Stimulated activated naive CD8-positive, alpha-beta T cell treated with anti-CD3 and anti-CD28 coated beads, Interleukin-15, Interleukin-2, amounts not matched to agents 100 ng/mL and 50 ng/mL, for 24 hours (primary cell): ENCODE data around the gene EFCAB8.

Source experiments
- H3K27ac Mint-ChIP-seq: one replicate; pipeline ENCODE4 v1.8.0; 2021; ENCODE audit warnings: mild to moderate bottlenecking, mixed read lengths
- H3K27me3 Mint-ChIP-seq: one replicate; pipeline ENCODE4 v1.8.0; 2021; ENCODE audit warnings: mixed read lengths
- H3K36me3 Mint-ChIP-seq: one replicate; pipeline ENCODE4 v1.8.0; 2021; ENCODE audit warnings: low read depth, mixed read lengths
- H3K4me1 Mint-ChIP-seq: one replicate; pipeline ENCODE4 v1.8.0; 2021; ENCODE audit warnings: low read depth, mixed read lengths
- H3K4me3 Mint-ChIP-seq: one replicate; pipeline ENCODE4 v1.8.0; 2021; ENCODE audit warnings: mild to moderate bottlenecking, mixed read lengths
- H3K9me3 Mint-ChIP-seq: one replicate; pipeline ENCODE4 v1.8.0; 2021; ENCODE audit warnings: mixed read lengths

EFCAB8 gene

DNA sequence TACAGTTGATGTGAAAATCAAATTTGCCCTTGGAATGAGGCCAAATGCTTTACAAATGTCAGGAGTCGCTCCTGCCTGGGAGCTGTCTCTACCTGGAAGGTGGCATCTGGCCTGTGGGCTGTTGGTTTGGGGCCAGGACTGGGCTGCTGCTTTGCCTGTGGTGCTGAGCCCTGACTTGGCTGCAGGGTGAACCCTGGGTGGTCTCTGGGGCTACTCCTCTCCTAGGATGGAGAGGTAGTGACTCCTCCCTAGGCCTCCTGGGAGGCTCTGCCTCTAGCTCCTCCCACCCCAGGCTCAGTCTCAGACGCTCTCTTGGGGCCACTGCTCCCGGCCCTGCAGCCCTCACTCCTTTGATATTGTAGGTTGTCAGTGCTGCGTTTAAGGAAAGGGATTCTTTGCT, 47.5 kb downstream of the EFCAB8 start:
- Mint-ChIP-seq H3K27ac (no peak overlapping the region), H3K4me1 (peaks cover 3% of the 10 kb centered on the region), H3K9me3 (no peaks in the 10 kb centered on the region), H3K27me3 (no peaks in the 10 kb centered on the region), H3K36me3 (no peaks in the 10 kb centered on the region), H3K4me3 (no peak overlapping the region)

DNA sequence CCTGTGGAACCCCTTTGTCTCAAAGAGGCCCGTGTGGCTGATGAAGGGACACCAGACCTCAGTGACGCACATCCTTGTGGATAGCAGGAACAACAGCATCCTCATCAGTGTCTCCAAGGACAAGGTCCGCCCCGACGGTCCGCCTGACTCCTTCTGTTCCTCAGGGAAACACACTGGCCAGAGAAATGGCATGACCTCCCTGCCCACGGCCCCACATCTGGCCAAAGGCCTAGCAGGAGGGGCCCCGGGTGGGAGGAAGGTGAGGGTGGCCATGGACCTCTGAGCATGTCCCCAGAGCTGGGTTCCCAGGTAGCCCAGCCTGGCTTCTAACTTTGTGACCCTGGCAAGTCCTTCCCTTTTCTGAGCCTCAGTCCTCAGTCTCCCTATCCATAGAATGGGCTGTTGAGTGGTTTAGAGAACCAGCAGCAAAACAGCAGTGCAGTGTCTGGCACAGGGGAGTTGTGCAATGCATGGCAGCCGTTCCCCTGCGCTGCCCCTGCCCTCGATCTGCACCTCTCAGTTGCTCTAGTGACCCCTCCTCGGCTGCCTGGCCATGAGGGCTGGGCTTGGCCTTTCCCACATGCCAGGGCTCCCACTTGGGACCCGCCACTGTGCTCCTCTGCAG, 48.3 kb downstream of the EFCAB8 start:
- H3K9me3 Mint-ChIP-seq, result no peaks in the 10 kb centered on the region
- no peak overlapping the region for H3K27ac Mint-ChIP-seq
- no peaks in the 10 kb centered on the region for H3K36me3 Mint-ChIP-seq
- peaks cover 3% of the 10 kb centered on the region for H3K4me1 Mint-ChIP-seq
- no peak overlapping the region for H3K4me3 Mint-ChIP-seq
- no peaks in the 10 kb centered on the region for H3K27me3 Mint-ChIP-seq

DNA sequence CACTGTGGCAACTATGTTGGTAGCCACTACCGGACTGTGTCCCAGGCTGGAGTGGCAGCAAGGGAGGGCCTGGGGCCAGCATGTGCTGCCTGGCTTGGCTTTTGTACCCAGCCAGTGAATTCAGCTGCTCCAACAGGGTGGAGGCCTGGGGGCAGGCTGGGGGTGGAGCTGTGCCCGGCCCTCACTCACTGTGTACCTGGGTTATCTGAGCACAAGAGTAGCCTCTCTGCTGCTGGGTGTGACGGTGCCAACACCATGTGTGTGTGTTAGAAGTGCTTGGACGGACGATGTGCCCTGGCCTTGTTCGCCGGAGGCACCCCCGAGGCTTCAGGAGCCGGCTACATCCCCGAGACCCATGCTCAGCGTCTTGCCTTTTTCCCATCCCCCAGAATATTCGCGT, 49.2 kb downstream of the EFCAB8 start:
- no peak overlapping the region for H3K27ac Mint-ChIP-seq
- no peaks in the 10 kb centered on the region for H3K27me3 Mint-ChIP-seq
- H3K4me1 Mint-ChIP-seq, result peaks cover 3% of the 10 kb centered on the region
- H3K36me3 Mint-ChIP-seq, result no peaks in the 10 kb centered on the region
- no peak overlapping the region for H3K4me3 Mint-ChIP-seq
- no peaks in the 10 kb centered on the region for H3K9me3 Mint-ChIP-seq

GRCh38 chr20:32908334-32909292, 49.9 kb downstream of the EFCAB8 start:
- Mint-ChIP-seq H3K9me3 (no peaks in the 10 kb centered on the region), H3K27me3 (no peaks in the 10 kb centered on the region), H3K4me3 (no peak overlapping the region), H3K4me1 (peaks cover 3% of the 10 kb centered on the region), H3K27ac (no peak overlapping the region), H3K36me3 (no peaks in the 10 kb centered on the region)

DNA sequence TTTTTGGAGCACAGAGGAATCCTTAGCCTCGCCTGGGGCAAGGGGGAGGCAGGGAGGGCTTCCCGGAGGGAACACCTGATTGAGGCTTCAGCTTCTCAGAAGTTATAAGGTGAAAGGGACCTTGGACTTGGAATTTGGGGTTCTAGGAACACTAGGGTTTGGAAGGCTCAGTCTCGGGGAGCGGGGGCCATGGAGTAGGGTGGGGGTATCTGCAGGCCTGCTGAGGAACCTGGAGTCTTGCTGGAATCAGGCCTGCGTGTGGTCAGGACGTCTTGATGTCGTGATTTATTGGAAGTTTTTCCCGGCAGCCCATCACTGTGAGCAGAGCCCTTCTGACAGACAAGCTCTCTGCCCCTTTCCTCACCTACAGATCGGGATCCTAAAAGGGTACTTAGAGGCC, 50.7 kb downstream of the EFCAB8 start:
- H3K36me3 Mint-ChIP-seq, result no peaks in the 10 kb centered on the region
- H3K27ac Mint-ChIP-seq, result no peak overlapping the region
- H3K9me3 Mint-ChIP-seq, result no peaks in the 10 kb centered on the region
- H3K4me3 Mint-ChIP-seq, result no peak overlapping the region
- peaks cover 3% of the 10 kb centered on the region for H3K4me1 Mint-ChIP-seq
- H3K27me3 Mint-ChIP-seq, result no peaks in the 10 kb centered on the region

DNA sequence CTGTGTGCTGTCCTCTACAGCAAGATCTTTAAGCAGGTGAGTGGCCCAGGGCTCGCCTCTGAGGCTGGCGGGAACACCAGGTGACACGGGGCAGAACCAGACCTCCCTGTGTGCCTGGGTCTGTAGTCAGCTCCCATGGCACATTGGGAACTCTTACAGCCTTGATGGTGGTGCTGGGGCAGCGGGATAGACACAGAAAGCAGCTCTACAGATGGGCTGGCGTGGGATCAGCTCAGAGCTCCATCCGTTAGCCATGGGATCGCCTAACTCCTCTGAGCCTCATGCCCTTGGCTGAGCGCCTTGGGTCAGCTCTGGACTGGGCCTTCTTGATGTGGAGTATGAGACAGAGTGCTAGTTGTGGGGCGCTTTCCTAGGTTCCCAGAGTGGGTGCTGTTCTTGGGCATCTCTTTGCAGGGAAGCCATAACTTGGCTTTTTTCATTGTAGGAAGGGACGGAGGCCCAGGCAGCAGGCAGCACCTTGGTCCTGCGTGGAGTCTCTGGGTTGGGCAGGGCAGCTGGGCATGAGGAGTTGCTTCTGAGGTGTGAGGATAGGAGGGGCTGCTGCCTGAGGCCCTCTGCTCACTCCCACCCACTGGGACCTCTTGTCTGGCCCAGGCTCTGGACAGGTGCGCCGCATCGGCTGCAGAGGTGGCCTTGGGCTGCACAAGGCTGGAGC, 51.3 kb downstream of the EFCAB8 start:
- Mint-ChIP-seq H3K4me3 (no peak overlapping the region), H3K36me3 (peaks cover under 1% of the 10 kb centered on the region), H3K27ac (no peak overlapping the region), H3K4me1 (peaks cover 3% of the 10 kb centered on the region), H3K9me3 (peaks cover under 1% of the 10 kb centered on the region), H3K27me3 (no peaks in the 10 kb centered on the region)

- Mint-ChIP-seq H3K36me3 (peaks cover 10% of the 10 kb centered on the region), H3K27me3 (no peaks in the 10 kb centered on the region), H3K9me3 (peaks cover 4% of the 10 kb centered on the region), H3K4me1 (peaks cover 3% of the 10 kb centered on the region), H3K4me3 (no peak overlapping the region), H3K27ac (no peak overlapping the region)
These were observed 52.6 kb downstream of the EFCAB8 start for GRCh38 chr20:32911355-32911754.

- no peaks in the 10 kb centered on the region for H3K27me3 Mint-ChIP-seq
- no peaks in the 10 kb centered on the region for H3K4me1 Mint-ChIP-seq
- H3K27ac Mint-ChIP-seq, result no peak overlapping the region
- H3K4me3 Mint-ChIP-seq, result no peak overlapping the region
- H3K36me3 Mint-ChIP-seq, result peaks cover 10% of the 10 kb centered on the region
- peaks cover 4% of the 10 kb centered on the region for H3K9me3 Mint-ChIP-seq
These were observed 54.0 kb downstream of the EFCAB8 start for GRCh38 chr20:32912688-32913087.

GRCh38 chr20:32914031-32914430, 55.3 kb downstream of the EFCAB8 start:
- Mint-ChIP-seq H3K27ac (no peak overlapping the region), H3K4me1 (no peaks in the 10 kb centered on the region), H3K36me3 (peaks cover 10% of the 10 kb centered on the region), H3K27me3 (no peaks in the 10 kb centered on the region), H3K9me3 (peaks cover 4% of the 10 kb centered on the region), H3K4me3 (no peak overlapping the region)

- peaks cover 4% of the 10 kb centered on the region for H3K9me3 Mint-ChIP-seq
- H3K27ac Mint-ChIP-seq, result no peak overlapping the region
- H3K4me3 Mint-ChIP-seq, result no peak overlapping the region
- H3K4me1 Mint-ChIP-seq, result no peaks in the 10 kb centered on the region
- no peaks in the 10 kb centered on the region for H3K27me3 Mint-ChIP-seq
- H3K36me3 Mint-ChIP-seq, result peaks cover 10% of the 10 kb centered on the region
These were observed 58.6 kb downstream of the EFCAB8 start for GRCh38 chr20:32917191-32917950.

- H3K4me1 Mint-ChIP-seq, result no peaks in the 10 kb centered on the region
- peaks cover 4% of the 10 kb centered on the region for H3K9me3 Mint-ChIP-seq
- no peak overlapping the region for H3K4me3 Mint-ChIP-seq
- no peak overlapping the region for H3K27ac Mint-ChIP-seq
- peaks cover 10% of the 10 kb centered on the region for H3K36me3 Mint-ChIP-seq
- no peaks in the 10 kb centered on the region for H3K27me3 Mint-ChIP-seq
These were observed 59.6 kb downstream of the EFCAB8 start for GRCh38 chr20:32918296-32918695.

DNA sequence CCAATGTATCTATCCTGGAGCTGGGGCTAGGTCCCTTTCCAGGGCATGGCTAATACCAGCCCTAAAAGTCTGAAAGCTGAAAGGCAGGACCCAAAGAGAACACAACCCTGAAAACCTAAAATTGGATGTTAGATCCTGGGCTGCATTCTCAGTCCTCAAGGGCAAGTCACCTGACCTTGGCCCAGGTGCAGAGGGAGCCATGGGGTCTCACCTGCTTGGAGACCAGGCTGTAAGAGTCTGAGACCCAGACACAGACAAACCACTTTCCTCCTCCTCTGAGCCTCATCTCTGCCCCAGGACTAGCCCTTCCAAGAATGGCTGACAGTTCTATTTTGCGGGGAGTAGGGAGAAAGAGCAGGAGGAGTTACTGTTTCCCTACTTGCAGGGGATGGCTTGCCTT, 60.0 kb downstream of the EFCAB8 start:
- H3K36me3 Mint-ChIP-seq, result peaks cover 10% of the 10 kb centered on the region
- H3K27ac Mint-ChIP-seq, result no peak overlapping the region
- no peaks in the 10 kb centered on the region for H3K27me3 Mint-ChIP-seq
- H3K9me3 Mint-ChIP-seq, result peaks cover 4% of the 10 kb centered on the region
- H3K4me3 Mint-ChIP-seq, result no peak overlapping the region
- H3K4me1 Mint-ChIP-seq, result no peaks in the 10 kb centered on the region

GRCh38 chr20:32920066-32920465, 61.3 kb downstream of the EFCAB8 start:
- Mint-ChIP-seq H3K4me3 (no peak overlapping the region), H3K27ac (no peak overlapping the region), H3K36me3 (peaks cover 8% of the 10 kb centered on the region), H3K9me3 (peaks cover 3% of the 10 kb centered on the region), H3K4me1 (no peaks in the 10 kb centered on the region), H3K27me3 (no peaks in the 10 kb centered on the region)

- H3K27me3 Mint-ChIP-seq, result no peaks in the 10 kb centered on the region
- no peak overlapping the region for H3K27ac Mint-ChIP-seq
- no peak overlapping the region for H3K4me3 Mint-ChIP-seq
- H3K4me1 Mint-ChIP-seq, result no peaks in the 10 kb centered on the region
- H3K9me3 Mint-ChIP-seq, result no peaks in the 10 kb centered on the region
- peaks cover 2% of the 10 kb centered on the region for H3K36me3 Mint-ChIP-seq
These were observed 62.0 kb downstream of the EFCAB8 start for GRCh38 chr20:32920530-32921298.
